ENCODE results near the gene XG. TPM values are rescaled to one million over a fixed set of nuclear protein-coding genes. Genes with fewer than 3 reads are reported as not detected.

XG gene
- total RNA-seq, 1 donor, result 4.7 TPM

DNA sequence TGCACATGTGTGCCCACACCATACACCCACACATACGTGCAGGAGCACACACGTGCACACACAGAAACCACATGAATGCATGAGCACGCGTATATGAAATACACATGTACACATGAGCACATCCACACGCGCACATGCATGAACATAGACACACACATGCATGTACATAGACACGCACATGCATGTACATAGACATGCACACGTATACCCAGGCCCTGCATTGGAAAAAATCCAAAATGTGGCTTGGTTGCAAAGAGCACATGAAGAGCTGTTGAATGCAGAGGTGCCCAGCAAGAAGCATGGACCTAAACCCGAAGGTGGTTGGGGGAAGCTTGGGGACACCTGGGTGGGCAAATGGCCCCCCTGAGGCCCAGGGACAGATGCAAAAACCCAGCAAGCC is 42.3 kb upstream of the XG start:
- no peak for DNase-seq (ENCODE audit: low read depth)
- peak overlapping the region; percentile 46 for H3K4me3 ChIP-seq (ENCODE audit: low read depth, low read length)
- TF ChIP-seq, protein P1, sequence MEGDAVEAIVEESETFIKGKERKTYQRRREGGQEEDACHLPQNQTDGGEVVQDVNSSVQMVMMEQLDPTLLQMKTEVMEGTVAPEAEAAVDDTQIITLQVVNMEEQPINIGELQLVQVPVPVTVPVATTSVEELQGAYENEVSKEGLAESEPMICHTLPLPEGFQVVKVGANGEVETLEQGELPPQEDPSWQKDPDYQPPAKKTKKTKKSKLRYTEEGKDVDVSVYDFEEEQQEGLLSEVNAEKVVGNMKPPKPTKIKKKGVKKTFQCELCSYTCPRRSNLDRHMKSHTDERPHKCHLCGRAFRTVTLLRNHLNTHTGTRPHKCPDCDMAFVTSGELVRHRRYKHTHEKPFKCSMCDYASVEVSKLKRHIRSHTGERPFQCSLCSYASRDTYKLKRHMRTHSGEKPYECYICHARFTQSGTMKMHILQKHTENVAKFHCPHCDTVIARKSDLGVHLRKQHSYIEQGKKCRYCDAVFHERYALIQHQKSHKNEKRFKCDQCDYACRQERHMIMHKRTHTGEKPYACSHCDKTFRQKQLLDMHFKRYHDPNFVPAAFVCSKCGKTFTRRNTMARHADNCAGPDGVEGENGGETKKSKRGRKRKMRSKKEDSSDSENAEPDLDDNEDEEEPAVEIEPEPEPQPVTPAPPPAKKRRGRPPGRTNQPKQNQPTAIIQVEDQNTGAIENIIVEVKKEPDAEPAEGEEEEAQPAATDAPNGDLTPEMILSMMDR (IDR thresholded peaks at IDR 0.05; ENCODE audit: insufficient read depth, low read depth, low read length), result no peak

DNA sequence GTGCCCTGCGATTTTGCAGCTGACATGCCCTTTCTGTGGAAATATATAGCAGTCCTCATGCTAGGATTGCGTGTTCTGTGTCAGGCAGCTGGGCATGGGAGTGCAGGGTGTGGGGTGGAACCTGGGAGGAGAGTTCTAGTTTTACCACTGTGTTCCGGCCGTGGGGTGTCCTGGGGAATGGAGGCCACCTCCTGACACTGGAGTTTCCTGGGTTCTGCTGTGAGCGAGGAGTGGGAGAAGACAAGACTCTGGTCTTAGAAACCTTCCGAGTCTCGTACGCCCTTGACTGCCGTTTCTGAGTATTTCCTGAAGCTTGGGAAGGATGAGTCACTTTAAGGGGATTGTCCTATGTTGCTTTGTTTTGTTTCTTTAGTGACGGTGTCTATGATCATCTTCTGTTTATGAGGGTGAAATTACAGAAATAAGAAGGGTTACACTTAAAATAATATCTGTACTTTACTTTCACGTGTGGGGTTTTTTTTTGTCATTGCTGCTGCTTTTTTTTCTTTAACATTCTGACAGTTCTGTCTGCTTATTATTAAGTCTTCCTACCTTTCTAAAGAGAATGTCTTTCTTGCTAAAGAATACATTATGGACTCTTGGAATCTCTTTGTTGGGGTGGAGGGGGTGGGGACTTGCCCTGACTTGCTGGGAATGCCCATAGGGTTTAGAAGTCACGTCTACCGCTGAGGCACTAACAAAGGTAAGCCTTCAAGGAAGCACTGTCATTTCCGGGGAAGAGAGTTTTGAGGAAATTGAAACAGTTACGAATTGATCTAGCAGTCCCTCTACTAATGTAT is 41.6 kb upstream of the XG start:
- DNase-seq (ENCODE audit: low read depth), result peak; percentile 85
- H3K4me3 ChIP-seq (ENCODE audit: low read depth, low read length), result peak overlapping the region; percentile 46
- TF ChIP-seq, protein P1 (IDR thresholded peaks at IDR 0.05; ENCODE audit: insufficient read depth, low read depth, low read length), result no peak

DNA sequence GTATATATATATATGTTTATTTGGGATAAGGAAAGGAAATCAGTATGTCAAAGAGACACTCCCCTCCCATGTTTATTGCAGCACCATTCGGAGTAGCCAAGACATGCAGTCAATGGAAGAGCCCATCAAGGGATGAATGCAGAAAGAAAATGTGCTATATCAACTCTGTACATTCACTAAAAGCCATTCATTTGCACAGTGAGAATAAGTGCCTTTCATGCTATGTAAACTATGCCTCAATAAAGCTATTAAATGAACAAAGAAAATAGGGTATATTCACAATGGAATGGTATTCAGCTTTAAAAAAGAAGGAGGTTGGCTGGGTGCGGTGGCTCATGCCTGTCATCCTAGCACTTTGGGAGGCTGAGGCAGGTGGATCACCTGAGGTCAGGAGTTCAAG is 40.4 kb upstream of the XG start:
- no peak for DNase-seq (ENCODE audit: low read depth)
- H3K4me3 ChIP-seq (ENCODE audit: low read depth, low read length), result no peak overlapping the region
- TF ChIP-seq, protein P1 (IDR thresholded peaks at IDR 0.05; ENCODE audit: insufficient read depth, low read depth, low read length), result no peak

DNA sequence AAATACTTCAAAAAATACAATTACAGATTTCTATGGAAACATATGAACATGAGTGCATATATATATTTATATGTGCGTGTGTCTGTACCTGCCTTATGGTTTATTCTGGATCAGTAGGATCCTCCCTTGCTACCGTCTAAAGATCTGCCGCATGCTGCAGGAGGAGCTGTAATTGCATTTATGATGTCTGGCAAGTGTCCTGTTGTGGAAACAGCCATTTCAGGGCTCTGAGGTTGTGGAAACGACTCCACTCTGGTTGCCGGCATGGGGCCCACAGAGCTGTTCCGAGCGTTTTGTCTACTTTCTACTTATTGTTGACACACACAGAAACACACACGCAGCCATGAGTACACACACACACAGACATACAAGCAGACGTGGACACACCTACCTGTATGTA is 39.4 kb upstream of the XG start:
- TF ChIP-seq, protein P1 (IDR thresholded peaks at IDR 0.05; ENCODE audit: insufficient read depth, low read depth, low read length), result no peak
- no peak for DNase-seq (ENCODE audit: low read depth)
- H3K4me3 ChIP-seq (ENCODE audit: low read depth, low read length), result no peak overlapping the region

DNA sequence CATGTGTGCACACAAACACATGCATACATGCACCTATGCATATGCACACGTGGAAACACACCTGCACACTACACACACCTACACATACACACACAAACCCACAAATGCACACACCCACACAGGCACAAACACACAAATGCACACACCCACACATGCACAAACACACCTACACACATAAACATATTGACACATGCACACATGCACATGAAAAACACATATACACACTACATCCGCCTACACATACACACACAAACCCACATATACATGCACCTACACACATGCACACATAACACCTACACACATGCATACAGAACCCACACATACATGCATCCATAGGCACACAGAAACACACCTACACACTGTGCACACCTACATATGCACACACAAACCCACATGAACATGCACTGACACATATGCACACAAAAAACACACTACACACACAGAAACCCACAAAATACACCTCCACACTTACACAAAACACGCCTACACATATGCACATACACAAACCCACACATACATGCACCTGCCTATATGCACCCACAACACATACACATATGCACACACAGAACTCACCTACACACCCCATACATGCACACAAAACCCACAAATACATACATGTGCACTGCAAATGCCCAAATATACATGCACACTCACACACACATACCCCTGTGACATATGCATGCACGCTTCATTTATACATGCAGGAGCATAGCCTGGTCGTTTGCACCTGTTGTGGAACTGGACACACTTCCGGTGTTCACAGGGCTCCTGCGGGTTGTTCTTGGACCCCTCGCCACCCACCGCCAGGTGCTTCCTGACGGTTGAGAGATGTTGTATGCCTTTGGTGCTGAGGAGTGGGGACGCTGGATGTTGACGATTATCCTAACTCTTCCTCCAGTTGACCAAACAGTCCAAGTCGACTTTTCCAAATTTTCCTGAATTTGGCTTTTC is 38.7 kb upstream of the XG start:
- no peak for DNase-seq (ENCODE audit: low read depth)
- H3K4me3 ChIP-seq (ENCODE audit: low read depth, low read length), result no peak overlapping the region
- TF ChIP-seq, protein P1 (IDR thresholded peaks at IDR 0.05; ENCODE audit: insufficient read depth, low read depth, low read length), result no peak

DNA sequence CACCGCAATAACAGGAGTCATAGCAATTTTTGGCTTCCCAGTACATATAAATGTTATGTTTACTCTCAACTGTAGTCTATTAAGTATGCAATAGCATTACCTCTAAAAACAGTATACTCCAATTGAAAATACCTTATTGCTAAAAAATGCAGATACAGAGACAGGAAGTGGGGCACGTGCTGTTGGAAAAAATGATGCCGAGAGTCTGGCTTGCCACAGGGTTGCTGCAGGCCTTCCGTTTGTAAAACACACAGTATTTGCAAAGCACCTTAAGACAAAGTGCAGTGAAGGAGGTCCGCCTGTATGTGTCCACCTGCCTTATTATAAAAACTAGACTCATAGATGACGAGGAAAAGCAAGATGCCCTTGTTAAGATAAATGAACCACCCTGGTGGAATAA is 37.3 kb upstream of the XG start:
- no peak for DNase-seq (ENCODE audit: low read depth)
- H3K4me3 ChIP-seq (ENCODE audit: low read depth, low read length), result no peak overlapping the region
- TF ChIP-seq, protein P1 (IDR thresholded peaks at IDR 0.05; ENCODE audit: insufficient read depth, low read depth, low read length), result no peak
